Measurements from ENCODE around the gene EPHB2. TPM values are rescaled to one million over a fixed set of nuclear protein-coding genes. Genes with fewer than 3 reads are reported as not detected.

The EPHB2 gene
- total and polyA plus RNA-seq, 2 of the 8 experiments (the other 6 are each of a cell fraction or from before 2014, with no cell fraction given) = 15.8 to 17.2 TPM

DNA sequence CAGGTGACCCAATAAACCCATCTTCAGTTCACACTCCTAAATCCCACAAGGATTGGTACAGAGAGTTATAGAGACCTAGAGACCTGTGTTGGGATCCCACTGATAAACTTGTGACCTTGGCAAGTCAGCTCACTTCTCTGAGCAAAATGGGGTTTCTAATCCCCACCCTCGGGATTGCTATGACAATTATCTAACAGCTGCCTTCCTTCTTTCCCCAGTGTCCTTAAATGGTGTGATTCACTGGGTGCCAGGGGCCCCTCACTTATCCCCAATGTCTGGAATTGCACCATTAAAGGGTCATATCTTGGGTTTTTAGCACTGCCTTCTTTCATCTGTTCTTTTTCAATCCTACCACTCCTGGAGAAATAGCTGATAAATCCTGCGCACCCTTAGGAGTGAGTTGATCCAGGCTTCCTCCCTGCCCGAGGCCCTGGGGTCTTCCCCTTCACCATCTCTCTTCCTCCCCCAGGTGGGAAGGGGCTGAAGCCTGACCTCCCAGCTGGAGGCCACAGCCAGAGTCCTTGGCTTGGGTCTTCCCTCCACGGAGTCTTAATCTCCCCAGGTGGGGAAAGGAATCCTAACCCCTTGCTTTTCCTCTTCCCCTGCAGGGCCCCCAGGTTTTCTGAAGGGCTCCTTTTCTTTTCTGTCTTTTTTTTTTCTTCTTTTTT lies 222.3 kb downstream of the EPHB2 start:
- H3K4me3 ChIP-seq (ENCODE audit: extremely low read depth in 1 of 4, insufficient read depth in 2 of 4, low read depth in 3 of 4, low read length in 4 of 4) = no peak overlapping the region
- no peak overlapping the region for H2BK20ac ChIP-seq (ENCODE audit: low read length)
- no peak overlapping the region for H2AK5ac ChIP-seq (ENCODE audit: low read depth, low read length)
- H2BK5ac ChIP-seq (ENCODE audit: low read depth, low read length) = no peak overlapping the region
- H3K4ac ChIP-seq (replicated peaks; ENCODE audit: insufficient read length, low read depth, low read length) = no peak overlapping the region
- no peak overlapping the region for H2BK120ac ChIP-seq (replicated peaks; ENCODE audit: low read depth, low read length)
- no peak overlapping the region for H2BK15ac ChIP-seq (ENCODE audit: low read length)
- no peak overlapping the region for H2BK12ac ChIP-seq (ENCODE audit: low read depth, low read length)
- H4K91ac ChIP-seq (replicated peaks; ENCODE audit: insufficient read length, low read length) = no peak overlapping the region
- no peak overlapping the region for H3K9ac ChIP-seq (replicated peaks in 1 of 4; ENCODE audit: extremely low read depth in 1 of 4, low read depth in 3 of 4, low read length in 3 of 4)
- no peaks in the 10 kb centered on the region for H3K4me1 ChIP-seq (replicated peaks in 1 of 4; ENCODE audit: control insufficient read depth in 3 of 4, insufficient read depth in 4 of 4, low read length in 3 of 4)
- no peak overlapping the region for H4K5ac ChIP-seq (ENCODE audit: insufficient read length, low read depth, low read length)
- ChIA-PET CTCF (ENCODE audit: partially characterized antibody) (interaction anchor here (0.6 to 4.8 kb wide), 14 partner anchors 21 to 512 kb away, joined by 3 to 19 read pairs (median 4); no protein-coding TSS in a partner anchor), POLR2A (ENCODE audit: partially characterized antibody) (no interaction called here)
- H3K18ac ChIP-seq (ENCODE audit: extremely low read depth, low read length) = no peak overlapping the region
- no peaks in the 10 kb centered on the region for H4K20me1 ChIP-seq (replicated peaks in 1 of 2; ENCODE audit: control insufficient read depth in 1 of 2, insufficient read depth in 2 of 2, low read length in 2 of 2)
- no peak overlapping the region for H3K27ac ChIP-seq (ENCODE audit: low read depth, low read length)
- H3K56ac ChIP-seq (replicated peaks; ENCODE audit: insufficient read length, low read depth, low read length) = no peak overlapping the region
- DNase-seq (ENCODE audit: low read depth in 1 of 2, low spot score in 2 of 2) = no peak
- H3K79me2 ChIP-seq (ENCODE audit: control insufficient read depth in 1 of 2, insufficient read depth in 2 of 2, low read length in 2 of 2) = no peaks in the 10 kb centered on the region
- WGBS, 2 experiments (ENCODE audit: extremely low coverage in 1 of 2, insufficient coverage in 1 of 2, insufficient read length in 1 of 2, insufficient replicate concordance in 2 of 2, low coverage in 1 of 2, low lambda C conversion rate in 2 of 2, missing lambda C conversion rate in 1 of 2) = 74% methylated on average over 4 of the region's 4 CpGs; no CpG with 5 or more reads in 1 of the 2 experiments
- no peaks in the 10 kb centered on the region for H3K27me3 ChIP-seq (replicated peaks in 1 of 4; ENCODE audit: control insufficient read depth in 3 of 4, extremely low read depth in 1 of 4, insufficient read depth in 3 of 4, low read length in 3 of 4)
- no peak overlapping the region for H4K8ac ChIP-seq (ENCODE audit: extremely low read depth, insufficient read depth, low read length)
- peaks cover 0 to 4% of the 10 kb centered on the region in 2 experiments; a peak in 1 of 4 replicates for H3K9me3 ChIP-seq (ENCODE audit: insufficient read depth in 2 of 2, low read depth in 1 of 2, low read length in 1 of 2)
- no peaks in the 10 kb centered on the region for H3K23me2 ChIP-seq (ENCODE audit: low read depth, low read length)
- no peak overlapping the region for H3K4me2 ChIP-seq (ENCODE audit: insufficient read depth in 1 of 2, low read depth in 2 of 2, low read length in 2 of 2)
- H3K79me1 ChIP-seq (ENCODE audit: low read depth, low read length) = no peaks in the 10 kb centered on the region
- no peak overlapping the region for H3K14ac ChIP-seq (ENCODE audit: insufficient read length)
- H2AFZ ChIP-seq (ENCODE audit: low read length) = no peak overlapping the region
- H3K36me3 ChIP-seq (ENCODE audit: control insufficient read depth in 2 of 4, insufficient read depth in 4 of 4, low read length in 3 of 4) = no peaks in the 10 kb centered on the region
- TF ChIP-seq, protein P1, sequence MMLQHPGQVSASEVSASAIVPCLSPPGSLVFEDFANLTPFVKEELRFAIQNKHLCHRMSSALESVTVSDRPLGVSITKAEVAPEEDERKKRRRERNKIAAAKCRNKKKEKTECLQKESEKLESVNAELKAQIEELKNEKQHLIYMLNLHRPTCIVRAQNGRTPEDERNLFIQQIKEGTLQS (IDR thresholded peaks at IDR 0.05; ENCODE audit: insufficient read depth, low read depth, low read length) = no peak
- TF ChIP-seq SP2 (IDR thresholded peaks at IDR 0.05; ENCODE audit: low read length) (no peak), JUN (IDR thresholded peaks at IDR 0.05; ENCODE audit: low read depth, low read length) (no peak), CBX5 (IDR thresholded peaks at IDR 0.05; ENCODE audit: low read depth, low read length) (no peak)
- no peak for FAIRE-seq
- no peak overlapping the region for H3K23ac ChIP-seq (ENCODE audit: insufficient read length)
